KMS-11 (cell line): ENCODE results near the gene NRG3.

Source experiments
- H2AFZ ChIP-seq: fragments of 200-600 bp; sonication (generic); 2 replicates; pipeline ENCODE4 v1.6.1; 2016; ENCODE audit warnings: antibody characterized with exemption, mixed run types, low read depth
- H3K27ac ChIP-seq: fragments of 200-600 bp; sonication (generic); 2 replicates; pipeline ENCODE4 v1.6.1; 2016; ENCODE audit warnings: mild to moderate bottlenecking, mixed run types
- H3K27me3 ChIP-seq: fragments of 200-600 bp; sonication (generic); 2 replicates; pipeline ENCODE4 v1.6.1; 2017; ENCODE audit warnings: mild to moderate bottlenecking, low read depth, mixed run types, moderate library complexity; ENCODE audit not compliant: insufficient read depth
- H3K36me3 ChIP-seq: fragments of 200-600 bp; sonication (generic); 2 replicates; pipeline ENCODE4 v1.6.1; 2017; ENCODE audit warnings: mild to moderate bottlenecking, mixed run types; ENCODE audit not compliant: insufficient read depth
- H3K4me1 ChIP-seq: fragments of 200-600 bp; sonication (generic); 2 replicates; pipeline ENCODE4 v1.6.1; 2016; ENCODE audit warnings: mild to moderate bottlenecking, low read depth, mixed run types; ENCODE audit not compliant: poor library complexity, severe bottlenecking
- H3K4me2 ChIP-seq: fragments of 200-600 bp; sonication (generic); 2 replicates; pipeline ENCODE4 v1.7.0; 2016; ENCODE audit warnings: mild to moderate bottlenecking, mixed run types
- H3K4me3 ChIP-seq: fragments of 200-600 bp; sonication (generic); IDR thresholded peaks from 2 replicates; pipeline ENCODE4 v1.6.1; 2017; ENCODE audit warnings: low read depth, low read length, mixed read lengths; ENCODE audit not compliant: insufficient read depth
- H3K79me2 ChIP-seq: fragments of 200-600 bp; sonication (generic); 2 replicates; pipeline ENCODE4 v1.6.1; 2016; ENCODE audit warnings: low read depth, mixed run types; ENCODE audit not compliant: insufficient read depth
- H3K9ac ChIP-seq: fragments of 200-600 bp; sonication (generic); 2 replicates; pipeline ENCODE4 v1.6.1; 2016; ENCODE audit warnings: mild to moderate bottlenecking, mixed run types
- H4K20me1 ChIP-seq: fragments of 200-600 bp; sonication (generic); 2 replicates; pipeline ENCODE4 v1.6.1; 2016; ENCODE audit warnings: mild to moderate bottlenecking, mixed run types; ENCODE audit not compliant: insufficient read depth
- TF ChIP-seq, protein P1 (sequence below): fragments of 200-600 bp; sonication (generic); conservative IDR thresholded peaks from 2 replicates; pipeline ENCODE4 v1.6.1; 2017; ENCODE audit warnings: low read depth, mild to moderate bottlenecking, antibody characterized with exemption, low read length, moderate library complexity, mixed read lengths

Gene NRG3

DNA sequence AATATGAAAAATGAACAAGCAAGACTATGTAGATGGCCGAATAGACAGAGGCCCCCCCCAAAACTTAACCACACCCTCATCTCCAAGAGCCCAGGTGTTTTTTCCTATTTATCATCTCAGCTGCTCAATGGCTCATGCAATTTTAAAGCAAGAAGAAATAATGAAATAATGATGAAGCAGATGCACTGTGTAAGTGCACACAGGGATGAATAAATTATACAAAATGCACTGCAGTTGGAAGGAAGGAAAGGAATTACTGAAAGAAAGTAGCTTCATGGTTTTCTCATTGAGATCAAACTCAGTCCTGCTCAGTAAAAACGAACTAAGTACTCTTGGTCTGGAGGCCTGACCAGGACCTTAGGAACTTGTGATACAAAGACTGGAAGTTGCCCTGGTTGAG, 810.1 kb downstream of the NRG3 start:
- Histone ChIP-seq H3K4me2 (no peak overlapping the region), H3K36me3 (no peaks in the 10 kb centered on the region), H3K27ac (no peak overlapping the region), H4K20me1 (no peaks in the 10 kb centered on the region), H3K4me1 (no peaks in the 10 kb centered on the region), H3K9ac (no peak overlapping the region), H2AFZ (no peak overlapping the region), H3K4me3 (no peak overlapping the region), H3K79me2 (no peaks in the 10 kb centered on the region), H3K27me3 (no peaks in the 10 kb centered on the region)
- TF ChIP-seq, protein P1, sequence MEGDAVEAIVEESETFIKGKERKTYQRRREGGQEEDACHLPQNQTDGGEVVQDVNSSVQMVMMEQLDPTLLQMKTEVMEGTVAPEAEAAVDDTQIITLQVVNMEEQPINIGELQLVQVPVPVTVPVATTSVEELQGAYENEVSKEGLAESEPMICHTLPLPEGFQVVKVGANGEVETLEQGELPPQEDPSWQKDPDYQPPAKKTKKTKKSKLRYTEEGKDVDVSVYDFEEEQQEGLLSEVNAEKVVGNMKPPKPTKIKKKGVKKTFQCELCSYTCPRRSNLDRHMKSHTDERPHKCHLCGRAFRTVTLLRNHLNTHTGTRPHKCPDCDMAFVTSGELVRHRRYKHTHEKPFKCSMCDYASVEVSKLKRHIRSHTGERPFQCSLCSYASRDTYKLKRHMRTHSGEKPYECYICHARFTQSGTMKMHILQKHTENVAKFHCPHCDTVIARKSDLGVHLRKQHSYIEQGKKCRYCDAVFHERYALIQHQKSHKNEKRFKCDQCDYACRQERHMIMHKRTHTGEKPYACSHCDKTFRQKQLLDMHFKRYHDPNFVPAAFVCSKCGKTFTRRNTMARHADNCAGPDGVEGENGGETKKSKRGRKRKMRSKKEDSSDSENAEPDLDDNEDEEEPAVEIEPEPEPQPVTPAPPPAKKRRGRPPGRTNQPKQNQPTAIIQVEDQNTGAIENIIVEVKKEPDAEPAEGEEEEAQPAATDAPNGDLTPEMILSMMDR: no peak

DNA sequence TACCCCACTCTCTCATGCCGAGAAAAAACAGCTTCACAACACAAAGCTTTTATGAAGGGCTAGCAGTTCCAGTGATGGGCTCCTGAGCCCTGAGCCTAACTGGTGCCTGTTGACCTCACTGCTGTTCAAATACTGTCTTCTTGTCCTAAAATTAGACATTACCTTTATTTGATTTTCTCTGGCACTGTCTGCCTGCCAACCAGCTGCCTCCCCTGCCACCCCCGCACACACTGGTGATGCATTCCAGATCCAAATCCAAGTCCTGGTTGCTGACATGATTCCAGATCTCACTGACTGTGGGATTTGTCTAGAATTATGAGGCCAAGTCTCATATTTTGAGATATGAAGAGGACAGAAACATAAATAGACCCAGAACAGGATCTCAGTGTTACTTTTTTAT, 816.2 kb downstream of the NRG3 start:
- H3K79me2 ChIP-seq: no peaks in the 10 kb centered on the region
- H3K4me3 ChIP-seq: no peak overlapping the region
- H3K27ac ChIP-seq: no peak overlapping the region
- no peaks in the 10 kb centered on the region for H3K36me3 ChIP-seq
- no peak overlapping the region for H3K9ac ChIP-seq
- no peak overlapping the region for H3K4me2 ChIP-seq
- no peaks in the 10 kb centered on the region for H3K4me1 ChIP-seq
- TF ChIP-seq, protein P1: no peak
- H3K27me3 ChIP-seq: no peaks in the 10 kb centered on the region
- no peak overlapping the region for H2AFZ ChIP-seq
- H4K20me1 ChIP-seq: no peaks in the 10 kb centered on the region

DNA sequence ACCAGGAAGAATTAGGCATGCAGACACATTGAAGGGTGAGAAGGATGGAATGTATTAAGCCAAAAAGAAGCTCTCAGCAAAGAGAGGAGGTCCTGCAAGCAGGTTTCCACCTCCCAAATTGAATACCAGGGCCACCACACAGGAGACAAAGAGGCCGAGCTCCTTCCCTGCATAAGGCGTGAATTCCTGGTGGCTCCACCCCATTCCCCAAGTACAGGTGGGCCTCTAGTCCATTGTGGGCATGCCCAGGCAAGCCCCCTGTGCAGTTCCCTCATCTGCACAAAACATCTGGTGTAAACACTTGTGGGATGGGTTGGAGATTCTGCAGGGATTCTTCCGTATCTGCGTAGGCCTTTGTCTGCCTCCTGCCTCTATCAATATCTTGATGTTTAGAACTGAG, 817.5 kb downstream of the NRG3 start:
- no peaks in the 10 kb centered on the region for H3K36me3 ChIP-seq
- TF ChIP-seq, protein P1: no peak
- no peak overlapping the region for H3K27ac ChIP-seq

DNA sequence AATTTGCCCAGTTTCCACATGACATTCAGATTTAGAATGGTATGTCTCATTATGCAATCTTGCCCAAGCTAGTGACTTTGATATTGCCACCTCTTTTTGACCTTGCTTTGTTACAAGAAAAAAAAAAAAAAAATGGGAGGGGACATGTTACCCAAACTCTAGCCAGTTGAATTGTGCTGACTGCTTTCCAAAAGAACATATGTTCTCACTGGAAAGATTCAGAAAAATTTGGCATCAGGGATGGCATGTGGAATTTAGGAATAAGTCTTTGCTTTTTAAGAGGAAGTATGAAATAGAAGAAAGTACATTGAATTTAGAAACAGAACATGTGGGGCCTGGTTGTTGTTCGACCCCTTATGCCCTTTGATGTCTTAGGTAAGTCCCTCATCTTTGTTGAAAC, 846.8 kb downstream of the NRG3 start:
- Histone ChIP-seq H2AFZ (no peak overlapping the region), H4K20me1 (no peaks in the 10 kb centered on the region), H3K4me1 (no peaks in the 10 kb centered on the region), H3K9ac (no peak overlapping the region), H3K27me3 (no peaks in the 10 kb centered on the region), H3K36me3 (no peaks in the 10 kb centered on the region), H3K4me2 (no peak overlapping the region), H3K79me2 (no peaks in the 10 kb centered on the region), H3K27ac (no peak overlapping the region), H3K4me3 (no peak overlapping the region)
- TF ChIP-seq, protein P1: no peak

More for the DNA sequence above, 817.5 kb downstream of the NRG3 start:
- H3K4me1 ChIP-seq: no peaks in the 10 kb centered on the region
- H3K27me3 ChIP-seq: no peaks in the 10 kb centered on the region
- no peak overlapping the region for H3K9ac ChIP-seq
- no peak overlapping the region for H3K4me2 ChIP-seq
- no peak overlapping the region for H3K4me3 ChIP-seq
- no peaks in the 10 kb centered on the region for H4K20me1 ChIP-seq
- H2AFZ ChIP-seq: no peak overlapping the region
- H3K79me2 ChIP-seq: no peaks in the 10 kb centered on the region

DNA sequence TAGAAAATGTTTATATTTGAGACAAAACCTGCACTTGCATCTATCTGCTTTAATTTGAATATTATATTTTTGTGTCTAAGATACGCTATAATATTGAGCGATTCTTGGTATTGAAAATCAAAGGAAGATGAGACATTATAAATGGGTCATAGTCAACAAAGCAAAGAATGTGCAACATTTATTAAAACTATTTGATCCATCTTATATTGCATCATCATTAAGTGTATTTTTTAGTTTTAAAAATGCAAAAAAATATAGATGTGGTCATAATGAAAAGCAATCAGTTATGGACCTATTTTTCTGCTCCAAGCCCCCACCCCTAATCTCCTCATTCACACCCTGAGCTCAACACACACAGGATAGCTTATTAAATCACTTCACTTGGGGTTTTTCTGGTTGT, 847.3 kb downstream of the NRG3 start:
- H3K4me2 ChIP-seq: no peak overlapping the region
- no peaks in the 10 kb centered on the region for H3K4me1 ChIP-seq
- no peaks in the 10 kb centered on the region for H3K27me3 ChIP-seq
- H3K4me3 ChIP-seq: no peak overlapping the region
- TF ChIP-seq, protein P1: no peak
- H3K27ac ChIP-seq: no peak overlapping the region
- H3K9ac ChIP-seq: no peak overlapping the region
- no peaks in the 10 kb centered on the region for H4K20me1 ChIP-seq
- H3K79me2 ChIP-seq: no peaks in the 10 kb centered on the region
- H3K36me3 ChIP-seq: no peaks in the 10 kb centered on the region
- no peak overlapping the region for H2AFZ ChIP-seq
